ENCODE results near the gene ASAH2B.
"Not testable (repeated sequence)": the region's sequence is repeated elsewhere in the genome, so short reads cannot be mapped to it uniquely, and the experiment has no call there.

GRCh38 chr10:50702997-50703396 lies 36.7 kb upstream of the ASAH2B start:
- not testable (repeated sequence) for TF ChIP-seq CTCF, POLR2A (IDR thresholded peaks at IDR 0.05)

Measured in right lobe of liver (tissue), 4 donors.